ENCODE results near the gene SDF4. TPM values are rescaled to one million over a fixed set of nuclear protein-coding genes. Genes with fewer than 3 reads are reported as not detected.

SDF4 gene
- total RNA-seq, 1 experiment from 2014 or later: 139 TPM

- intact Hi-C loops (cut with micrococcal nuclease; ENCODE audit: unreplicated experiment): no loop called here
- Histone ChIP-seq H4K20me1 (ENCODE audit: insufficient read depth) (peaks cover 65% of the 10 kb centered on the region), H3K27me3 (ENCODE audit: insufficient read depth, low read depth) (no peaks in the 10 kb centered on the region), H3K9me2 (ENCODE audit: insufficient read depth) (no peaks in the 10 kb centered on the region), H3K9me3 (ENCODE audit: insufficient read depth, low read depth) (no peaks in the 10 kb centered on the region), H3K79me2 (ENCODE audit: low read depth) (peaks cover 73% of the 10 kb centered on the region), H2AFZ (no peak overlapping the region), H3K27ac (no peak overlapping the region), H3K4me1 (replicated peaks; ENCODE audit: insufficient read depth) (peaks cover 17% of the 10 kb centered on the region), H3K4me2 (no peak overlapping the region), H3K4me3 (no peak overlapping the region), H3K36me3 (ENCODE audit: low read depth) (peaks cover 7% of the 10 kb centered on the region), H3F3A (ENCODE audit: insufficient read depth, low read depth) (peaks cover 32% of the 10 kb centered on the region)
- POLR2A ChIA-PET (ENCODE audit: unreplicated experiment): no interaction called here
- DNase-seq: no peak
- no TSS peak for BruUV-seq (replicated peaks)
- TF ChIP-seq CTCF (conservative IDR thresholded peaks at IDR 0.05) (no peak), EZH2 (IDR thresholded peaks at IDR 0.05; ENCODE audit: low read depth) (no peak)
- CTCF ChIA-PET: no interaction called here
Measured at GRCh38 chr1:1268284-1268682, 36.5 kb upstream of the SDF4 start.

GRCh38 chr1:1267488-1268283, 35.9 kb upstream of the SDF4 start:
- intact Hi-C loops (cut with micrococcal nuclease; ENCODE audit: unreplicated experiment): no loop called here
- Histone ChIP-seq H2AFZ (no peak overlapping the region), H3K36me3 (ENCODE audit: low read depth) (peaks cover 7% of the 10 kb centered on the region), H3K4me2 (no peak overlapping the region), H4K20me1 (ENCODE audit: insufficient read depth) (peaks cover 67% of the 10 kb centered on the region), H3F3A (ENCODE audit: insufficient read depth, low read depth) (peaks cover 32% of the 10 kb centered on the region), H3K27ac (no peak overlapping the region), H3K9me3 (ENCODE audit: insufficient read depth, low read depth) (no peaks in the 10 kb centered on the region), H3K27me3 (ENCODE audit: insufficient read depth, low read depth) (no peaks in the 10 kb centered on the region), H3K9me2 (ENCODE audit: insufficient read depth) (no peaks in the 10 kb centered on the region), H3K4me3 (no peak overlapping the region), H3K79me2 (ENCODE audit: low read depth) (peaks cover 67% of the 10 kb centered on the region), H3K4me1 (replicated peaks; ENCODE audit: insufficient read depth) (peaks cover 17% of the 10 kb centered on the region)
- TF ChIP-seq CTCF (conservative IDR thresholded peaks at IDR 0.05) (no peak), EZH2 (IDR thresholded peaks at IDR 0.05; ENCODE audit: low read depth) (no peak)
- no TSS peak for BruUV-seq (replicated peaks)
- ChIA-PET CTCF (no interaction called here), POLR2A (ENCODE audit: unreplicated experiment) (no interaction called here)
- no peak for DNase-seq

GRCh38 chr1:1264868-1265272, 33.1 kb upstream of the SDF4 start:
- Histone ChIP-seq H3K9me2 (ENCODE audit: insufficient read depth) (no peaks in the 10 kb centered on the region), H4K20me1 (ENCODE audit: insufficient read depth) (peaks cover 51% of the 10 kb centered on the region), H3K4me1 (replicated peaks; ENCODE audit: insufficient read depth) (no peaks in the 10 kb centered on the region), H3K4me3 (no peak overlapping the region), H3K27me3 (ENCODE audit: insufficient read depth, low read depth) (no peaks in the 10 kb centered on the region), H3K36me3 (ENCODE audit: low read depth) (peaks cover 10% of the 10 kb centered on the region; the same call in 1 of the 2 replicates), H2AFZ (no peak overlapping the region), H3K4me2 (no peak overlapping the region), H3F3A (ENCODE audit: insufficient read depth, low read depth) (peaks cover 22% of the 10 kb centered on the region; the same call in 1 of the 2 replicates), H3K27ac (peak overlapping the region; percentile 44; the same call in 1 of the 2 replicates), H3K9me3 (ENCODE audit: insufficient read depth, low read depth) (no peaks in the 10 kb centered on the region), H3K79me2 (ENCODE audit: low read depth) (peaks cover 39% of the 10 kb centered on the region)
- ChIA-PET CTCF (interaction anchor here (0.6 kb wide), 2 partner anchors 192 to 288 kb away, joined by 3 to 5 read pairs; no protein-coding TSS in a partner anchor), POLR2A (ENCODE audit: unreplicated experiment) (interaction anchor here (0.5 to 0.6 kb wide), 2 partner anchors 245 to 280 kb away, joined by 8 to 13 read pairs; partner anchors contain the start of gene AGRN)
- DNase-seq: peak; percentile 70 to 84
- BruUV-seq (replicated peaks): no TSS peak
- TF ChIP-seq CTCF (conservative IDR thresholded peaks at IDR 0.05) (peak; percentile 53), EZH2 (IDR thresholded peaks at IDR 0.05; ENCODE audit: low read depth) (no peak)
- intact Hi-C loops (cut with micrococcal nuclease; ENCODE audit: unreplicated experiment): loop anchor here (1.0 kb wide), 2 partner anchors 102 to 143 kb away; no protein-coding TSS in a partner anchor
